Hepatocyte (in vitro differentiated cells): ENCODE data around the gene DR1. TPM values are rescaled to one million over a fixed set of nuclear protein-coding genes. Genes with fewer than 3 reads are reported as not detected.

ENCODE experiments used
- DNase-seq: peaks from one replicate; pipeline ENCODE4 v3.0.0-alpha.2; 2016; ENCODE audit warnings: low spot score
- H2AFZ ChIP-seq: fragments of 200-600 bp; sonication (generic); 2 replicates; pipeline ENCODE4 v1.6.0; 2016; ENCODE audit warnings: antibody characterized with exemption, mild to moderate bottlenecking
- H3K27ac ChIP-seq: fragments of 200-600 bp; sonication (generic); 2 replicates; pipeline ENCODE4 v1.5.1; 2016; ENCODE audit warnings: mild to moderate bottlenecking
- H3K27me3 ChIP-seq: fragments of 200-600 bp; sonication (generic); 2 replicates; pipeline ENCODE4 v1.6.1; 2016
- H3K36me3 ChIP-seq: fragments of 200-600 bp; sonication (generic); replicated peaks from 2 replicates; pipeline ENCODE4 v1.5.1; 2016; ENCODE audit warnings: low read depth; ENCODE audit not compliant: insufficient read depth
- H3K4me1 ChIP-seq: fragments of 200-600 bp; sonication (generic); 2 replicates; pipeline ENCODE4 v1.5.1; 2016; ENCODE audit warnings: mild to moderate bottlenecking, moderate library complexity; ENCODE audit not compliant: insufficient read depth
- H3K4me2 ChIP-seq: fragments of 200-600 bp; sonication (generic); 2 replicates; pipeline ENCODE4 v1.6.0; 2016
- H3K4me3 ChIP-seq: fragments of 200-600 bp; sonication (generic); 2 replicates; pipeline ENCODE4 v1.5.1; 2016; ENCODE audit warnings: mild to moderate bottlenecking
- H3K79me2 ChIP-seq: fragments of 200-600 bp; sonication (generic); 2 replicates; pipeline ENCODE4 v1.6.0; 2017; ENCODE audit warnings: mild to moderate bottlenecking
- H3K9me2 ChIP-seq: fragments of 200-600 bp; sonication (generic); replicated peaks from 2 replicates; pipeline ENCODE4 v1.6.0; 2017; ENCODE audit warnings: mild to moderate bottlenecking; ENCODE audit not compliant: insufficient read depth
- H3K9me3 ChIP-seq: fragments of 200-600 bp; sonication (generic); 2 replicates; pipeline ENCODE4 v1.5.1; 2016; ENCODE audit warnings: low read depth, mild to moderate bottlenecking
- H4K20me1 ChIP-seq: fragments of 200-600 bp; sonication (generic); 2 replicates; pipeline ENCODE4 v1.6.0; 2016; ENCODE audit warnings: mild to moderate bottlenecking; ENCODE audit not compliant: insufficient read depth, poor library complexity, severe bottlenecking
- CTCF ChIP-seq: fragments of 200-600 bp; sonication (generic); IDR thresholded peaks from 2 replicates; pipeline ENCODE4 v1.5.1; 2016; ENCODE audit warnings: antibody characterized with exemption, mild to moderate bottlenecking; ENCODE audit not compliant: poor library complexity
- EZH2 ChIP-seq: fragments of 200-600 bp; sonication (generic); IDR thresholded peaks from 2 replicates; pipeline ENCODE4 v1.6.1; 2016; ENCODE audit warnings: antibody characterized with exemption, mild to moderate bottlenecking, borderline replicate concordance
- EZH2phosphoT487 ChIP-seq: fragments of 200-600 bp; sonication (generic); IDR thresholded peaks from one replicate; pipeline ENCODE4 v1.6.1; 2018; ENCODE audit warnings: antibody characterized with exemption, mild to moderate bottlenecking, low read depth, moderate library complexity; ENCODE audit not compliant: unreplicated experiment, severe bottlenecking
- WGBS: methylation state at CpG from one replicate; pipeline ENCODE4 v1.1.6; 2016; ENCODE audit warnings: low lambda C conversion rate; ENCODE audit errors: missing lambda C conversion rate; 5-methylcytosine and 5-hydroxymethylcytosine counted together
- polyA plus RNA-seq: library from polyadenylated mRNA; unstranded; fragments of >200 nt; fragmentation: Nextera tagmentation; extraction: Ambion mirVana; gene quantifications from 2 replicates; pipeline ENCODE4 v1.2.1, GENCODE V29; 2016
- total RNA-seq: library from RNA; depleted of rRNA; stranded (reverse); fragments of >200 nt; gene quantifications from 2 replicates; pipeline ENCODE4 v1.2.3, GENCODE V29; 2014

Gene DR1
- total and polyA plus RNA-seq, 2 experiments from 2014 or later, result 28.2 to 42.3 TPM

DNA sequence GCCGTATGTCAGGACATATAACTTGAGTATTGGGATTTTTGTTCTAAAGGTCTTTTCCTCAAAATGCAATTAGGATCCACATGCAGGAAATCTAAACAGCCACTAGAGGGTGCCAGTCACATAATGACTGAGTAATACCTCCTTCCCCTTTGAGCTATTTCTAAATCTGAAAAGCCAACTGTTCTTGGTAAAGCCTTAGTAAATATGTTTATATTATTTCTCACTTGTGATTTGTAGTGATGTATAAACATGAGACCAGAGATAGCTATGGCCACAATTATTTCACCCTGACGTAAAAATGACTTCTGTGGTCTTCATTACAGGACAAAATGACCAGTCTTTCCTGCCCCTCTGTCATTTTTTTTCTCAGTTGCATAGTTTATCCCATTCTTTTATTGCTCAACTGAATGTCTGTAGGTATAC lies 41.0 kb upstream of the DR1 start:
- Histone ChIP-seq H3K4me1 (no peaks in the 10 kb centered on the region), H3K27ac (no peak overlapping the region), H3K4me2 (no peak overlapping the region), H2AFZ (no peak overlapping the region), H3K9me2 (no peaks in the 10 kb centered on the region), H3K36me3 (no peaks in the 10 kb centered on the region), H3K9me3 (no peaks in the 10 kb centered on the region), H4K20me1 (no peaks in the 10 kb centered on the region), H3K4me3 (no peak overlapping the region), H3K79me2 (no peaks in the 10 kb centered on the region), H3K27me3 (no peaks in the 10 kb centered on the region)
- no peak for TF ChIP-seq EZH2phosphoT487
- no peak for TF ChIP-seq EZH2
- TF ChIP-seq CTCF, result peak; percentile 89
- DNase-seq, result peak; percentile 78
- WGBS, result 17% methylated on average over 2 of the region's 2 CpGs

DNA sequence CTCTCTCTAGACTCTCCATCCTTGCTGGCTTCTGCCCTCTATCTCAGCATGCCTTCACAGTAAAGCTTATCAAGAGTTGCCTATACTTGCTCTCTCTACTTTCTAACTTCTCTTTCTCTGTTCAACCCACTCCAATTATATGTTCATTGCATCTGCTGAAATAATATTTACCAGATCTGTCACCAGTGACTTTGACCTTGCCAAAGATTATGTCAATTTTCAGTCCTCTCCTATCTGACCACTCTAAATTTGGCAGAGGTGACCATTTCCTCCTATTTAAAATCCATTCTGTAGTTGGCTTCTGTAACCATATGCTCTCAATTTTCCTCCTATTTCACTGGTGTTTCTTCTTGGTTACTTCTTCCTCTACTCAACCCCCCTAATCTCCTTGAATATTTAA lies 38.8 kb upstream of the DR1 start:
- no peaks in the 10 kb centered on the region for H3K36me3 ChIP-seq
- no peaks in the 10 kb centered on the region for H3K9me2 ChIP-seq
- H3K4me2 ChIP-seq, result no peak overlapping the region
- H2AFZ ChIP-seq, result no peak overlapping the region
- H3K9me3 ChIP-seq, result no peaks in the 10 kb centered on the region
- H3K4me1 ChIP-seq, result no peaks in the 10 kb centered on the region
- no peak for DNase-seq
- TF ChIP-seq CTCF (no peak), EZH2phosphoT487 (no peak), EZH2 (no peak)
- no peaks in the 10 kb centered on the region for H3K79me2 ChIP-seq
- H3K27me3 ChIP-seq, result no peaks in the 10 kb centered on the region
- no peak overlapping the region for H3K27ac ChIP-seq
- no peak overlapping the region for H3K4me3 ChIP-seq
- H4K20me1 ChIP-seq, result no peaks in the 10 kb centered on the region

GRCh38 chr1:93313026-93313425 lies 32.7 kb upstream of the DR1 start:
- H3K27ac ChIP-seq, result no peak overlapping the region
- no peak overlapping the region for H2AFZ ChIP-seq
- no peaks in the 10 kb centered on the region for H3K4me1 ChIP-seq
- H4K20me1 ChIP-seq, result no peaks in the 10 kb centered on the region
- no peaks in the 10 kb centered on the region for H3K27me3 ChIP-seq
- no peak for TF ChIP-seq EZH2
- TF ChIP-seq EZH2phosphoT487, result no peak
- TF ChIP-seq CTCF, result no peak
- no peaks in the 10 kb centered on the region for H3K79me2 ChIP-seq
- no peaks in the 10 kb centered on the region for H3K36me3 ChIP-seq
- DNase-seq, result no peak
- H3K4me2 ChIP-seq, result no peak overlapping the region
- no peak overlapping the region for H3K4me3 ChIP-seq
- 83% methylated on average over 4 of the region's 4 CpGs for WGBS
- H3K9me2 ChIP-seq, result no peaks in the 10 kb centered on the region
- no peaks in the 10 kb centered on the region for H3K9me3 ChIP-seq

GRCh38 chr1:93317207-93317606 lies 28.5 kb upstream of the DR1 start:
- no peak overlapping the region for H3K27ac ChIP-seq
- H2AFZ ChIP-seq, result no peak overlapping the region
- H3K4me2 ChIP-seq, result no peak overlapping the region
- no peaks in the 10 kb centered on the region for H3K4me1 ChIP-seq
- no peaks in the 10 kb centered on the region for H4K20me1 ChIP-seq
- H3K4me3 ChIP-seq, result no peak overlapping the region
- no peaks in the 10 kb centered on the region for H3K79me2 ChIP-seq
- H3K36me3 ChIP-seq, result no peaks in the 10 kb centered on the region
- DNase-seq, result no peak
- no peaks in the 10 kb centered on the region for H3K9me3 ChIP-seq
- no peaks in the 10 kb centered on the region for H3K9me2 ChIP-seq
- WGBS, result 86% methylated on average over 2 of the region's 2 CpGs
- TF ChIP-seq CTCF, result no peak
- TF ChIP-seq EZH2phosphoT487, result no peak
- no peak for TF ChIP-seq EZH2
- H3K27me3 ChIP-seq, result no peaks in the 10 kb centered on the region
